Activated T-helper 2 cell treated with anti-CD3 and anti-CD28 coated beads, Interferon-gamma antibody, Interleukin-2, Interleukin-4, amounts not matched to agents 10 μg/mL and 5 μg/mL and 100 μg/mL, durations not matched to agents 14 hours and 24 hours and 36 hours (primary cell): ENCODE measurements around the gene ZSCAN1. TPM values are rescaled to one million over a fixed set of nuclear protein-coding genes. Genes with fewer than 3 reads are reported as not detected.

ENCODE experiments used
- DNase-seq: peaks from one replicate; pipeline ENCODE4 v3.0.0; 2021; ENCODE audit warnings: low spot score
- H3K27ac Mint-ChIP-seq: one replicate; pipeline ENCODE4 v1.8.0; 2021; ENCODE audit warnings: mixed read lengths
- H3K27me3 Mint-ChIP-seq: one replicate; pipeline ENCODE4 v1.8.0; 2021; ENCODE audit warnings: low read depth, mixed read lengths
- H3K36me3 Mint-ChIP-seq: one replicate; pipeline ENCODE4 v1.8.0; 2021; ENCODE audit warnings: low read depth, mixed read lengths
- H3K4me1 Mint-ChIP-seq: one replicate; pipeline ENCODE4 v1.8.0; 2021; ENCODE audit warnings: low read depth, mixed read lengths
- H3K4me3 Mint-ChIP-seq: one replicate; pipeline ENCODE4 v1.8.0; 2021; ENCODE audit warnings: low read depth, mild to moderate bottlenecking, moderate library complexity, mixed read lengths
- H3K9me3 Mint-ChIP-seq: one replicate; pipeline ENCODE4 v1.8.0; 2021; ENCODE audit warnings: mixed read lengths
- intact Hi-C: fragments of 100-400 bp; cut with micrococcal nuclease; formaldehyde crosslinking; loops from one replicate; pipeline ENCODE4 v1.15.1; 2023
- total RNA-seq: library from RNA; stranded (reverse); gene quantifications from 2 replicates; pipeline ENCODE4 v1.2.3, GENCODE V29; 2022

The ZSCAN1 gene
- total RNA-seq, 1 donor from 2014 or later = not detected

DNA sequence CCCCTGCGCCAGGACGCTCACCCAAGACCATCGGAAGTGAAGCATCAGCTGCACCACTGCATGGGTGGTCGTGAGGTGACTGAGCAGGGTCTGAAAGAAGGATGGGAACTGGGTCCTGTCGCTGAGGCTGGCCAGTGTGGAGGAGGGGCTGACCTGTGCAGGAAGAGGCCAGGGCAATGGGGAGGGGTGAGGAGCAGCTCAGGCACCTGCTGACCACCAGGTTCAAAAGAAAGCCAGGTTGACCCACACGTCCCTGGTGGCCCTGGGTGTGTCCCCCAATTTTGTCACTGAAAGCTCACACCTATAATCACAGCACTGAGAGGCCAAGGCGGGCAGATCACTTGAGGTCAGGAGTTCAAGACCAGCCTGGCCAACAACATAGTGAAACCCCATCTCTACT, 13.7 kb upstream of the ZSCAN1 start:
- Mint-ChIP-seq H3K27ac (no peak overlapping the region), H3K4me3 (no peak overlapping the region), H3K9me3 (peaks cover 51% of the 10 kb centered on the region), H3K4me1 (no peaks in the 10 kb centered on the region), H3K36me3 (peaks cover 3% of the 10 kb centered on the region), H3K27me3 (no peaks in the 10 kb centered on the region)
- no peak for DNase-seq
- intact Hi-C loops = no loop called here

- DNase-seq = no peak
- intact Hi-C loops = no loop called here
- Mint-ChIP-seq H3K27ac (no peak overlapping the region), H3K4me1 (no peaks in the 10 kb centered on the region), H3K27me3 (no peaks in the 10 kb centered on the region), H3K36me3 (peaks cover 3% of the 10 kb centered on the region), H3K9me3 (peaks cover 56% of the 10 kb centered on the region), H3K4me3 (no peak overlapping the region)
These were observed 12.1 kb upstream of the ZSCAN1 start for GRCh38 chr19:58021541-58022282.

DNA sequence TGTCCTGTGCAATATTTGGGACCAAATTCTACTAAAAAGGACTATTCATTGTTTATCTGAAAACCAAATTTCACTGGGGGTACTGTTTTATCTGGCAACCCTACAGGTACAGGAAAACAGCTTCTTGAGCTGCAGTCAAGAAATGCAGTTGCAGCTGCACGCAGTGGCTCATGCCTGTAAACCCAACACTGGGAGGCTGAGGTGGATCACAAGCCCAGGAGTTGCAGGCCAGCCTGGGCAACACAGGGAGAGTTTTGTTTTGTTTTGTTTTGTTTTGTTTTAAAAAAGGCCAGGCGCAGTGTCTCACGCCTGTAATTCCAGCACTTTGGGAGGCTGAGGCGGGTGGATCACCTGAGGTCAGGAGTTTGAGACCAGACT, 11.6 kb upstream of the ZSCAN1 start:
- peaks cover 61% of the 10 kb centered on the region for H3K9me3 Mint-ChIP-seq
- intact Hi-C loops = no loop called here
- no peak overlapping the region for H3K27ac Mint-ChIP-seq

DNA sequence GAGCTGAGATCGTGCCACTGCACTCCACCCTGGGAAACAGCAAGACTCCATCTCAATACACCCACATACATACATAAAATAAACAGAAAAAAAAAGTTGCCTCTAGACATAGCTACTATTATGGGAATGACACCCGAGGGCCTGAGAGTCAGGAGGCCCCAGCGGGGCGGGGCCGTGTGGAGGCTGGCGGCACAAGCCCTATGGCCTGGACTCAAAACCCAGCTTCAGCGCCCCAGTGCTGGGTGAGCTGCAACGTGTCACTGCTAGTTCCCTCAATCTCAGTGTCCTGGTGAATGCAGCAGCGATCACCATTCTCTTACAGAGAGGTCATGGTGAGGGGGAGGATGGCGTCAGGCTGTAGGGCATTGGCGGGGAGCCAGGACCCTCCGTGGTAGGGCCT, 9.2 kb upstream of the ZSCAN1 start:
- no peaks in the 10 kb centered on the region for H3K27me3 Mint-ChIP-seq
- no peak overlapping the region for H3K4me3 Mint-ChIP-seq
- H3K4me1 Mint-ChIP-seq = no peaks in the 10 kb centered on the region
- DNase-seq = no peak
- peaks cover 3% of the 10 kb centered on the region for H3K36me3 Mint-ChIP-seq
- no peak overlapping the region for H3K27ac Mint-ChIP-seq
- H3K9me3 Mint-ChIP-seq = peaks cover 68% of the 10 kb centered on the region
- intact Hi-C loops = no loop called here

More for the DNA sequence above, 11.6 kb upstream of the ZSCAN1 start:
- Mint-ChIP-seq H3K36me3 (peaks cover 3% of the 10 kb centered on the region), H3K27me3 (no peaks in the 10 kb centered on the region), H3K4me3 (no peak overlapping the region), H3K4me1 (no peaks in the 10 kb centered on the region)
- no peak for DNase-seq

DNA sequence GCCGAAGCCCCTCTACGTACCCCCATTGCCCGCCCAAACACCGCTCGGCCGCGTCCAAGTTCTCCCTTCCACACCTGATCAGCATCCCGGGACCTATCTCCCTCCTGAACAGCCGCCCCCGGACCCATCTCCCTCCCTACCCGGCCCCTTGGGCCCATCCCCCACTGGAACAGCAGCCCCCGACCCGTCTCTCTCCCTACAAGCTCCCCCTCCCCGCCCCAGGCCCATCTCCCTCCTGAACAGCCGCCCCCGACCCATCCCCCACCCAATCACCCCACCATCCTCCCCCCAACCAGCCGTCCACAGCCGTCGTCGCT, 610 bp downstream of the ZSCAN1 start:
- no peaks in the 10 kb centered on the region for H3K27me3 Mint-ChIP-seq
- H3K4me1 Mint-ChIP-seq = no peaks in the 10 kb centered on the region
- H3K36me3 Mint-ChIP-seq = peaks cover 10% of the 10 kb centered on the region
- DNase-seq = no peak
- H3K9me3 Mint-ChIP-seq = peaks cover 43% of the 10 kb centered on the region
- intact Hi-C loops = no loop called here
- no peak overlapping the region for H3K4me3 Mint-ChIP-seq
- H3K27ac Mint-ChIP-seq = no peak overlapping the region

DNA sequence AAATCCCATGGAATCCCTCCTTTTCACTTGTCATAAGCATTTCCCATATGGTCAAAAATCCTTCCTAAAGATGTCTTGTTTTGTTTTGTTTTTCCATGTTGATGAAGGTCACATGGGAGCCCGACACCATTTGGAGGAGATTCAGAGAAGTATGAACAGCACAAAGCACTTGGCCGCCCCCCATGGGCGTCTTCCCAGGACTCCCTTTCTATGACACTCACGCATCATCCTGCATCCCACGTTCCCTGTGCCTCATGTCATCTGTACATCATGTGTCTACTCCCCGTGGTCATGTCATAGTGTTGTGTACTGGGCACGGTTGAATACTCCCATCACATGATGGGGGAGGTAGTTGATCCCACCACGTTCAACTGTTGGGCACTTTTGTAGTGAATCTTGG, 2.0 kb downstream of the ZSCAN1 start:
- no peak for DNase-seq
- Mint-ChIP-seq H3K9me3 (peaks cover 45% of the 10 kb centered on the region), H3K4me1 (no peaks in the 10 kb centered on the region), H3K36me3 (peaks cover 10% of the 10 kb centered on the region), H3K27ac (no peak overlapping the region), H3K27me3 (no peaks in the 10 kb centered on the region), H3K4me3 (no peak overlapping the region)
- intact Hi-C loops = no loop called here

- Mint-ChIP-seq H3K27me3 (no peaks in the 10 kb centered on the region), H3K36me3 (peaks cover 10% of the 10 kb centered on the region), H3K27ac (no peak overlapping the region), H3K4me3 (no peak overlapping the region), H3K9me3 (peaks cover 47% of the 10 kb centered on the region), H3K4me1 (no peaks in the 10 kb centered on the region)
- DNase-seq = no peak
- intact Hi-C loops = no loop called here
These were observed 4.3 kb downstream of the ZSCAN1 start for GRCh38 chr19:58037927-58038687.

GRCh38 chr19:58038688-58039204, 4.9 kb downstream of the ZSCAN1 start:
- Mint-ChIP-seq H3K27me3 (no peaks in the 10 kb centered on the region), H3K4me1 (no peaks in the 10 kb centered on the region), H3K9me3 (peaks cover 47% of the 10 kb centered on the region), H3K4me3 (no peak overlapping the region), H3K36me3 (peaks cover 10% of the 10 kb centered on the region), H3K27ac (no peak overlapping the region)
- intact Hi-C loops = no loop called here
- DNase-seq = no peak

GRCh38 chr19:58040751-58041525, 7.1 kb downstream of the ZSCAN1 start:
- DNase-seq = no peak
- peaks cover 4% of the 10 kb centered on the region for H3K36me3 Mint-ChIP-seq
- intact Hi-C loops = no loop called here
- no peaks in the 10 kb centered on the region for H3K4me1 Mint-ChIP-seq
- H3K4me3 Mint-ChIP-seq = no peak overlapping the region
- no peaks in the 10 kb centered on the region for H3K27me3 Mint-ChIP-seq
- peaks cover 42% of the 10 kb centered on the region for H3K9me3 Mint-ChIP-seq
- H3K27ac Mint-ChIP-seq = no peak overlapping the region

DNA sequence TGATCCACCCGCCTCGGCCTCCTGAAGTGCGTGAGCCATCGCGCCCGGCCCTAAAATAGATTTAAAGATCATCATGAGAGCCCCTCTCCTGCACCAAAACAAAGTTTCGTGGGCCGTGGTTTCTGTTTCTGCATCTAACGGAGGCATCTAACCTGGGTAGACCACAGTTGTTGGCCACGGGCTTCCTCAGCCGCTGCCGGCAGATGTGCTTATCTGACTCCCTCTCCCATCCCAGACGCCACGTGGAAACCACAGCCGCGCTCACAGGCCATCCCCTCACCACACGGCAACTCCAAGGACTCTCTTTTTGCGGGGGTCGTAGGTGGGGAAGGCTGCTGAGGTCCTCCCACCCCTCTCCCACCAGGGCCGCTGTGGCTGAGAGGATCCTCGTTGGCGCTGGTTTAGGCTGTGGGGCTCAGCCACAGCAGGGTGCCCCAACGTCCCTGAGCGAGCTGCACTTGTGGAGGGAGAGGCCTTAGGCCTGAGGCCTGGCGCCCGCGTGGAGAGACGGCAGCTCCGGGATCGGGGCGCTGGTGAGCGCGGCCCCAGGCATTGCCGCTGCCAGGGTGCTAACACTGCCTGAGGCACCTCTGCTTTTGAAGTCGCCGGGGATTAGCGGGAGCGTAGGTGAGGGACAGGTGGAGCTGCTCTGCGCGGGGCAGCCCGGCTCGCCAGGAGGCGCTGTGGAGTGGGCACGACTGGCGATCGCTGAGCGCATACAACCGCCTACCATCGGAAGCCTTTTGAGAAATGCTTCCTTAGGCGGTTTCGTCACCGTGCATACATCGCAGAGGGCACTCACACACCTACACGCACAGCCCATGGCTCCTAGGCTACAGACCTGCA, 8.9 kb downstream of the ZSCAN1 start:
- no peak overlapping the region for H3K27ac Mint-ChIP-seq
- no peaks in the 10 kb centered on the region for H3K36me3 Mint-ChIP-seq

GRCh38 chr19:58044391-58044790, 10.6 kb downstream of the ZSCAN1 start:
- Mint-ChIP-seq H3K4me3 (no peak overlapping the region), H3K27ac (no peak overlapping the region), H3K36me3 (peaks cover 3% of the 10 kb centered on the region), H3K27me3 (no peaks in the 10 kb centered on the region), H3K4me1 (no peaks in the 10 kb centered on the region), H3K9me3 (peaks cover 50% of the 10 kb centered on the region)
- DNase-seq = no peak
- intact Hi-C loops = no loop called here

More for the DNA sequence above, 8.9 kb downstream of the ZSCAN1 start:
- Mint-ChIP-seq H3K27me3 (no peaks in the 10 kb centered on the region), H3K9me3 (peaks cover 42% of the 10 kb centered on the region), H3K4me1 (no peaks in the 10 kb centered on the region), H3K4me3 (no peak overlapping the region)
- intact Hi-C loops = no loop called here
- no peak for DNase-seq

- H3K36me3 Mint-ChIP-seq = peaks cover 3% of the 10 kb centered on the region
- no peak for DNase-seq
- H3K4me3 Mint-ChIP-seq = no peak overlapping the region
- H3K9me3 Mint-ChIP-seq = peaks cover 55% of the 10 kb centered on the region
- intact Hi-C loops = no loop called here
- H3K27me3 Mint-ChIP-seq = no peaks in the 10 kb centered on the region
- H3K4me1 Mint-ChIP-seq = no peaks in the 10 kb centered on the region
- no peak overlapping the region for H3K27ac Mint-ChIP-seq
These were observed 11.1 kb downstream of the ZSCAN1 start for GRCh38 chr19:58044886-58045285.
